CD4-positive, alpha-beta T cell (primary cell): ENCODE results near the gene GAREM1. TPM values are rescaled to one million over a fixed set of nuclear protein-coding genes. Genes with fewer than 3 reads are reported as not detected.

Source experiments
- ATAC-seq: fragments of 200-7000 bp; cut with Tn5 transposase; one replicate; pipeline ENCODE4 v1.10.0; 2022; ENCODE audit warnings: mild to moderate bottlenecking; ENCODE audit not compliant: poor library complexity
- CTCF ChIA-PET: fragments of 350-600 bp; sonication (Branson Sonifier 250); formaldehyde crosslinking; loops from one replicate; lab custom pipeline; 2021; ENCODE audit warnings: antibody characterized with exemption, inconsistent platforms; lab: Charles Lee
- POLR2A ChIA-PET: fragments of 350-600 bp; sonication (Branson Sonifier 250); formaldehyde crosslinking; loops from one replicate; lab custom pipeline; 2021; ENCODE audit warnings: antibody characterized with exemption, inconsistent platforms; lab: Charles Lee
- DNase-seq, 14 experiments: peaks; one replicate each; pipeline ENCODE4 v3.0.0-alpha.2; 2013 to 2020; ENCODE audit warnings: mixed read lengths in 2 of 14
- H3K27ac ChIP-seq, 2 donors: one replicate each; pipeline versions ENCODE4 v1.5.1 to v1.7.0; 2013; ENCODE audit warnings: low read length in 2 of 2, low read depth in 1 of 2, mild to moderate bottlenecking in 1 of 2
- H3K27me3 ChIP-seq, 2 experiments: 1 replicate in 1 of 2; 2 replicates in 1 of 2; pipeline versions ENCODE4 v1.6.1 to v1.7.0; 2013; ENCODE audit warnings: low read length in 2 of 2, control low read depth in 1 of 2, mild to moderate bottlenecking in 1 of 2, moderate library complexity in 1 of 2; ENCODE audit not compliant: insufficient read depth in 2 of 2, control insufficient read depth in 1 of 2
- H3K36me3 ChIP-seq: one replicate; pipeline ENCODE4 v1.6.1; 2013; ENCODE audit warnings: low read length, control low read depth; ENCODE audit not compliant: insufficient read depth
- H3K4me1 ChIP-seq: one replicate; pipeline ENCODE4 v1.6.1; 2013; ENCODE audit warnings: low read length, control low read depth; ENCODE audit not compliant: insufficient read depth
- H3K4me3 ChIP-seq: one replicate; pipeline ENCODE4 v1.5.1; 2013; ENCODE audit warnings: mild to moderate bottlenecking, low read length, moderate library complexity
- H3K9me3 ChIP-seq, 2 experiments: 1 replicate in 1 of 2; 2 replicates in 1 of 2; pipeline versions ENCODE4 v1.6.1 to v1.7.0; 2013; ENCODE audit warnings: low read length in 2 of 2, mild to moderate bottlenecking in 2 of 2, control low read depth in 1 of 2, moderate library complexity in 1 of 2; ENCODE audit not compliant: control insufficient read depth in 1 of 2, insufficient read depth in 1 of 2
- H3K27ac Mint-ChIP-seq: one replicate; pipeline ENCODE4 v1.8.0; 2020; ENCODE audit warnings: mixed read lengths
- H3K27me3 Mint-ChIP-seq: one replicate; pipeline ENCODE4 v1.8.0; 2021; ENCODE audit warnings: mixed read lengths
- H3K36me3 Mint-ChIP-seq: one replicate; pipeline ENCODE4 v1.8.0; 2021; ENCODE audit warnings: low read depth, mixed read lengths
- H3K4me1 Mint-ChIP-seq: one replicate; pipeline ENCODE4 v1.8.0; 2021; ENCODE audit warnings: low read depth, mixed read lengths
- H3K4me3 Mint-ChIP-seq: one replicate; pipeline ENCODE4 v1.8.0; 2020; ENCODE audit warnings: mild to moderate bottlenecking, mixed read lengths
- H3K9me3 Mint-ChIP-seq: one replicate; pipeline ENCODE4 v1.8.0; 2020; ENCODE audit warnings: mixed read lengths
- CTCF ChIP-seq: fragments of 200-600 bp; IDR thresholded peaks from one replicate; pipeline ENCODE4 v1.8.0; 2022; ENCODE audit warnings: antibody characterized with exemption, mild to moderate bottlenecking
- intact Hi-C, 2 experiments: fragments of 100-400 bp; cut with DNase I in 1 of 2; cut with micrococcal nuclease in 1 of 2; formaldehyde crosslinking; loops; one replicate each; pipeline versions ENCODE4 v1.15.1 to v1.9.0; 2023 to 2025; cut with DNase I, micrococcal nuclease
- polyA plus RNA-seq, 2 donors: library from polyadenylated mRNA; unstranded; fragments of 120-200 nt; gene quantifications; one replicate each; pipeline ENCODE4 v1.2.1, GENCODE V29; 2013
- total RNA-seq, 174 experiments: library from RNA in 2 of 174; stranded (reverse) in 2 of 174; gene quantifications; one replicate each; pipeline ENCODE4 v1.2.3 and lab custom pipeline; 2021 to 2026

Gene GAREM1
- under 1 TPM; 0.14 to 0.34 TPM for total RNA-seq
- 0.88 TPM for polyA plus RNA-seq (2013, experiment 1 of 2)
- polyA plus RNA-seq (2013, experiment 2 of 2), result 2.0 TPM
- 0 to 3.0 (median 0.46) reads per million in 172 experiments for total RNA-seq (lab: John Stamatoyannopoulos, UW)

GRCh38 chr18:32470714-32471633 is at the start of gene GAREM1:
TSS of gene GAREM1 (minus strand) at chr18:32470882. CDS start at chr18:32470428, 454 bp downstream.
- no peaks in the 10 kb centered on the region for H3K9me3 Mint-ChIP-seq
- H3K27me3 Mint-ChIP-seq, result peaks cover 37% of the 10 kb centered on the region
- ATAC-seq (peak; percentile 91), DNase-seq (peak; percentile 60 to 92 (median 75))
- Histone ChIP-seq H3K36me3 (no peaks in the 10 kb centered on the region), H3K9me3 (peaks cover 0 to 6% of the 10 kb centered on the region in 2 experiments), H3K4me1 (peaks cover 21% of the 10 kb centered on the region), H3K27ac (no peak within 1 kb of the TSS), H3K27me3 (peaks cover 18 to 42% of the 10 kb centered on the region in 2 experiments), H3K4me3 (peak within 1 kb of the TSS; percentile 55)
- CTCF ChIA-PET, result interaction anchor here (0.7 kb wide), 1 partner anchor 266 kb away, joined by 3 read pairs; no protein-coding TSS in a partner anchor
- peaks cover 26% of the 10 kb centered on the region for H3K4me1 Mint-ChIP-seq
- peak within 1 kb of the TSS; percentile 88 for H3K4me3 Mint-ChIP-seq
- H3K27ac Mint-ChIP-seq, result no peak within 1 kb of the TSS
- intact Hi-C loops, result loop anchor here (2.0 to 10.0 kb wide), 3 partner anchors 60 to 316 kb away; no protein-coding TSS in a partner anchor
- POLR2A ChIA-PET, result interaction anchor here (0.5 to 1.5 kb wide), 5 partner anchors 21 to 451 kb away, joined by 3 to 7 read pairs (median 3); no protein-coding TSS in a partner anchor
- TF ChIP-seq CTCF, result no peak
- no peaks in the 10 kb centered on the region for H3K36me3 Mint-ChIP-seq

GRCh38 chr18:32511147-32511546 is 40.5 kb upstream of the GAREM1 start:
- CTCF ChIA-PET, result no interaction called here
- Mint-ChIP-seq H3K27ac (no peak overlapping the region), H3K27me3 (peaks cover 11% of the 10 kb centered on the region), H3K36me3 (no peaks in the 10 kb centered on the region), H3K9me3 (no peaks in the 10 kb centered on the region), H3K4me1 (no peaks in the 10 kb centered on the region), H3K4me3 (no peak overlapping the region)
- no peak for ATAC-seq
- H3K27me3 ChIP-seq, result no peaks in the 10 kb centered on the region
- no peak for DNase-seq
- H3K27ac ChIP-seq, result no peak overlapping the region
- TF ChIP-seq CTCF, result no peak
- H3K36me3 ChIP-seq, result no peaks in the 10 kb centered on the region
- no peaks in the 10 kb centered on the region for H3K4me1 ChIP-seq
- no peak overlapping the region for H3K4me3 ChIP-seq
- H3K9me3 ChIP-seq, result peaks cover 0 to 4% of the 10 kb centered on the region in 2 experiments
- POLR2A ChIA-PET, result no interaction called here
- intact Hi-C loops, result no loop called here

GRCh38 chr18:32509111-32509510 is 38.4 kb upstream of the GAREM1 start:
- Mint-ChIP-seq H3K36me3 (no peaks in the 10 kb centered on the region), H3K4me1 (no peaks in the 10 kb centered on the region), H3K9me3 (no peaks in the 10 kb centered on the region), H3K27me3 (peaks cover 16% of the 10 kb centered on the region), H3K27ac (no peak overlapping the region), H3K4me3 (no peak overlapping the region)
- CTCF ChIA-PET, result interaction anchor here (0.9 kb wide), 1 partner anchor 19 kb away, joined by 3 read pairs; no protein-coding TSS in a partner anchor
- no peaks in the 10 kb centered on the region for H3K4me1 ChIP-seq
- ATAC-seq (no peak), DNase-seq (no peak)
- H3K9me3 ChIP-seq, result peaks cover 0 to 4% of the 10 kb centered on the region in 2 experiments
- POLR2A ChIA-PET, result no interaction called here
- H3K36me3 ChIP-seq, result no peaks in the 10 kb centered on the region
- intact Hi-C loops, result no loop called here
- H3K27me3 ChIP-seq, result no peaks in the 10 kb centered on the region
- no peak overlapping the region for H3K4me3 ChIP-seq
- no peak overlapping the region for H3K27ac ChIP-seq
- no peak for TF ChIP-seq CTCF
